ENCODE results near the gene VTI1A. TPM values are rescaled to one million over a fixed set of nuclear protein-coding genes. Genes with fewer than 3 reads are reported as not detected.
"Not testable (repeated sequence)": the region's sequence is repeated elsewhere in the genome, so short reads cannot be mapped to it uniquely, and the experiment has no call there.

VTI1A gene
- polyA plus RNA-seq, 1 donor, result 14.1 TPM

DNA sequence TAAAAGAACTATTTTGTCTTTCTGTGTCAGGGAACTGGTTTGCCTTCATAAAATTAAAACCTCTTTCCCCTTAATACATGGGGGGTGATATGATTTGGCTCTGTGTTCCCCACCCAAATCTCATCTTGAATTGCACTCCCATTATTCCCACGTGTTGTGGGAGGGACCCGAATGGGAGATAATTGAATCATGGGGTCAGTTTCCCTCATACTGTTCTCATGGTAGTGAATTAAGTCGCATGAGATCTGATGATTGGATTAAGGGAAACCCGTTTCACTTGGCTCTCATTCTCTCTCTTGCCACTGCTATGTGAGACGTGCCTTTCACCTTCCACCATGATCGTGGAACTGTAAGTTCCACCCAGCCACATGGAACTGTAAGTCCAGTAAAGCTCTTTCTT lies 142.1 kb downstream of the VTI1A start:
- DNase-seq, result no peak

GRCh38 chr10:112590786-112591185 lies 143.8 kb downstream of the VTI1A start:
- not testable (repeated sequence) for DNase-seq

DNA sequence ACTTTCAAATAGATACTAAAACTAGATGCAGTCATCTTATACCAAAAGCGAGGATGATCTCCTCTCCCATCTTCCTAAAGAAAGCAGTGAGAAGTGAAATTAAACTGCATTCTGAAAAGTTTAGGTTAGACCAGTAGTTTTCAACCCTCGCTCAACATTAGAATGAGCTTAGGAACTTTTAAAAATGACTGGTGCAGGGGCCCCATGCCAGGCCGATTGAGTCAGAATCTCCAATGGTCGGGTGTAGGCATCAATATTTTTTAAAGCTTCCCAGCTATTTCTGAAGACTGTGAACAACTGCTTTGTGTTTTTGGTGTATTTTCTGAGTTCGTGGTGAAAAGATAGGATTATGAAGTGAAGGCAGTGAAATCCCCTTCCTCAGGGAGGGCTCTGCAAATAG lies 146.0 kb downstream of the VTI1A start:
- no peak for DNase-seq

- no peak for DNase-seq
These were observed 154.4 kb downstream of the VTI1A start for GRCh38 chr10:112601214-112602090.

DNA sequence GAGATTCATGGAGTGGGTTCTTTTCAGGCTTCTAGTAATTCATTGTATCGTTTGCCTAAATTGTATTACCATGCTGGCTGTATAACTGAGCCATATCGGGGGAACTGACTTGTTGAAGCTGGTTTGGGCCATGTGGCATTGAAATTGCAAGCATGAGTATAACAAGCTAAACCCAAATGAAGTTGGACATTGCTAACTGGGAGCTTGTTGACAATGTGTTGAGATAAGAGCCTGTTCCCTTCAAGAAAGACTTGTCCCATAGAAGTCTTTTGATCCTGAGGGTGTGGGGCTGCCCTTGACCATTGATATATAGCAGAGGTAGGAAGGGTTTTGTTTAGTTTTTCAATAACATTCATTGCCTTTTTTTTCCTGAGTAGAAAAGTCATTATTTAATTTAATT lies 156.0 kb downstream of the VTI1A start:
- no peak for DNase-seq

DNA sequence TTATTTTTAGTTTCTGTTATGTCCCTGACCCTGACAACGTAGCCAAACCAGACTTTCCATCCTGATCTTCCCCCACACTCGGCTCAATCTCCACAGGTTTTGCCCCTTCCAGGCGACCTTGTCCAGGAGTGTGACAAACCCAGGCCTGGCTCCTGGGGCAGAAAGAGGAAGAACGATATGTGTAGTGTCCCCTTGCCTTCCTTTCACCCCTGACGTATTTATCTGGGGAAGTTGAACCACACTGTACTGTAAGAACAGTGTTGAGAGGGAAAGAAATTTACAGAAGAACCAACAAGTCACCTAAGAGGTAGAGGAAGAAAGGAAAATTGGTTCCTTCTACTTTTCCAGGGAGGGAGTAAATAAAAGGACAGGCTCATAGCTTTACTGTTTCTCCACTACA lies 158.0 kb downstream of the VTI1A start:
- no peak for DNase-seq

- DNase-seq, result no peak
These were observed 160.5 kb downstream of the VTI1A start for GRCh38 chr10:112607506-112607905.

- DNase-seq, result no peak
These were observed 166.6 kb downstream of the VTI1A start for GRCh38 chr10:112613620-112614019.

DNA sequence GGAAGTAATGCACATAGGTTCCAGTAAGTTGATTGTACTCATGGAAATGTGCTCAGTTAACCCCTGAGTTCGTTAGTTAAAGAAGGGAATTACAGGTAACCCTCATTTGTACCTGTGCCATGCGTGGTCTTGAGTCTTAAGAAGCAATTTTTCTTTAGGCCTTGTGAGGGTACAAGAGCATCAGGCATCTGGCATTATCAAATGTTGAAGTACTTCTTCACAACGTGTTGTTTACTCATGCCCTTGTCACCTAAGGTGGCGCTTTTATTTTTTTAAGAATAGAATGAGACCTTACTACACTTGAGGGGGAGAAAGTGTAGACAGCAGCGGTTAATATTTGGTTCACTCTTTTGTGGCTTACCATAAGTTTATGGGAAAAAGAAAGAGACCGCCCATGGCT lies 167.1 kb downstream of the VTI1A start:
- DNase-seq, result no peak

DNA sequence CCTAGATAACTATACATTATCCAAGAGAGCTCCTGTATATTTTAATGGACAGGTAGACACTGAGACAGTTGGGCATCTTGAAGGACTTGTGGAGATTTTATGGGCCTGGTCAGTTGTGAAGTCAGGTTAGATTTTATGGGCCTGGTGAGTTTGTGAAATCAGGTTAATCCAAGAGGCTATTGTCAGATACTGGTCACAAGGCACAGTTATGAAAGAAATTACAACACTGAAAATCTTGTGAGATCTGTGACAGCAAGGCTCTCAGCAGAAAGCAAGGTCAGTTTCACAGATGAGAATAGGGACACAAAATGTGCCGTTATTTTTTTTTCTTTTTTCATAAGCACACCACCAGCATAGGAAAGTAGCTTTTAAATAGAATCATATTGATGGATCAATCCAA lies 167.6 kb downstream of the VTI1A start:
- no peak for DNase-seq

DNA sequence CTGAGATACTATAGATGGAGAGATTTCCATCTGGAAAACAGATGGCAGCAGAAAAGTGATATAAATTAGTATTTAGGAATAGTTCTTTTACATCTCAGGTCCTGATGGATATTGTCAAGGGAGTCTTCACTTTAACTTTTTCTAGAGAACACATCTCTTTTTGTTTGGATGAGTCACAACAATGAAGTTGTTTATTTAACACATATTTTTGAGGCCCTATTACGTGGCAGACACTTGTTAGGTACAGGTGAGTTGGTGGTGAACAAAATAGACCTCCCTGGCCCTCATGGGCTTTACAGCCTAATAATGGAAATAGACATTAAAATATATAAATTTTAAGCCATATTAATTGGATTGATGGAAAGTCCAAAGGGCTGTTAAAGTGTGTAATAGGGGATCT lies 168.3 kb downstream of the VTI1A start:
- DNase-seq, result no peak

- no peak for DNase-seq
These were observed 169.6 kb downstream of the VTI1A start for GRCh38 chr10:112616647-112617046.

- no peak for DNase-seq
These were observed 171.8 kb downstream of the VTI1A start for GRCh38 chr10:112618814-112619213.

- DNase-seq, result no peak
These were observed 172.5 kb downstream of the VTI1A start for GRCh38 chr10:112619556-112619955.

- no peak for DNase-seq
These were observed 175.8 kb downstream of the VTI1A start for GRCh38 chr10:112622786-112623185.

- DNase-seq, result no peak
These were observed 177.6 kb downstream of the VTI1A start for GRCh38 chr10:112624546-112625048.

DNA sequence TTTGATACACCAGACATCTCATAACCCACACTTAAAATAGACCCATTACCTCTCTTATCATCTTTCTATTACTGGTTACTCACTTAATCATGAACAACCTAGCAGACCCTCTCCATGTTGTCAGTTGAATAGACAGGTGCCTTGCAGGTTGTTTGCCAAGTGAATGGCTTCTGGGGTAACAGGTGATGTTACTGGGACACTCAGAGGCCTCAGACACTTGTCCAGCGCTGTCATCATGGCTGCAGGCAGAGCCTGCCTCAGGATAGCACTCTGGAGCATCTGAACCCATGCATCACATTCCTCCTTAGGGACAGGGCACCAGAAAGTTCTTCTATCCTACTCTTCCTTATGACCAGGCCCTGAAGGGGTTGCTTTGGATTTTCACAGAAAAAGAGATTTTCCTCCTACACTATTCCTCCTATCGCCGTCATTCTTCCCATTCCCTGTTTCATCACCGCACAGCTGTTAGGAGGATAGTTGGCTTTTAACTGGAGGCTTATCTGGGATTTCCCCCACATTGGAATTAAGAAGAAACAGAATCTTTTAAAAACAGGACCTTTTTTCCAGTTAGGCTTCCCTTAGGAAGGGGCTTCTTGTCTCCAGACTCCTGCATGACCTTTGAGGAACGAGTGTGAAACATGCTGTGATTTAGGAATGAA lies 182.1 kb downstream of the VTI1A start:
- no peak for DNase-seq

DNA sequence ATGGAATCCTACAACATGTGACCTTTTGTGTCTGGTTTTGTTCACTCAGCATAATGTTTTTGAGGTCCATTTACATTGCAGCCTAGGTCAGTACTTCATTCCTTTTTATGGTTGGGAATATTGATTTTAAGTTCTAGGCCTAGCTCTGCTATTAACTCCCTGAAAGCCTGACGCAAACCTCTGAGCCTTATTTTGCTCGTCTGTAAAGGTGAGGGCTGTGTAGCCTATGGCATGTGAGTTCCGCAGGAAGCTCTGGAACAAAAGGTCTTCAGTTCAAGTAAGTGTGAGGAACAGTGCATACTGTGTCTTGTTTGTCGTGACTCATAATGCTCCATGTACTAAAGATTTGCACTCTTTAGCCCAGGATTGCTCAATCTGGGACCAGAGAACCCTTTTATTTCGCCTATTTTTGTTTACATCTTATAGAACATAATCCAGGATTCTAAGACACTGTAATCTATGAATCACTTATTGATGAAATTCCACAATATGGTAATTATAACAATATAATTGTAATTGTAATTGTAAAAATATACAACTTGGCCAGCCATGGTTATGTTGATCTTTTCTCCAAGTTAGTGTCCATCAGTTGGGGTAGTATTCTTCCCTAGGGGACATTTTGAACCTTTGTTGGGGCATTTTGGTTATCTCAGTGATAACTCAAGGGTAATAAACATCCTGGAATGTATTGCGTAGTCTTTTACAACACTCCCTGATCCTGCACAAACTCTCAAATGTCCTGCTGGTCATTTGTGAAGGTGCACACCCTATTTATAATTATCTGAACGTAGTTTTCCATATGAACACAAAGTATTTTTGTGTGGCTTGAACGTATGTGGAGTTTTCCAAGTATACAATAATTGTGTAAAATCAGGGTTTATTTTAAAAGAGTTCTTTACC lies 184.7 kb downstream of the VTI1A start:
- DNase-seq, result no peak

DNA sequence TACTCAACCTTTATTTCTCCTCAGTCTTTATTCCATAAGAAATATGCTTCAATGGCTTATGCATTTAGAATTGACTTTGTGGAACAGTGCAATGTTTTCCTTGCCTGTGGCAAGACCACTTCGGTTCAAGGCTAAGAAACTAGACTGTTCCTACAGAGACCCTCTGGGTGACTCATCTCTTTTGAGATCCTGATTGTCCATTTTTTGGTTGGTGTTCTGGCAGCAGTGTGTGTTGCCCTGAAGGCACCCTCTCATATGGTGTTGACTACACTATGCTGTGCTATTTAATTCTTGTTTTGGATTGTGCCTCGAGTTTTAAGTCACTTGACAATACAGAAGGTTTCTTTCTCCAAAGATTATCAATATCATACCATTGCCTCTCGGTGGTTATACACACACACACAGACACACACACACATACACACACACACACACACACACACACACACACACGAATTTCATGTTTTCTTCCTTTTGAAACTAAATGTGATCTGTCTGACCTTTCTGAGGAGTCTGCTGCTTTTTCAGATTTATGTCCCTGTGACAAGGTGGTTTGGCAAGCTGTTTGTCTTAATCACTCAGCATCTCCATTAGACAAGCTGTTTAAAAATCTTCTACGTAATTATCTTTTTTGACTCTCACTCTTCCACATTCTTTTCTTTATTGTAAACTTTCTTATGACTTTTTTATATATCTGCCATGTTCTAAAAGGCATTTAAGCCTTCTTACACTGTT lies 187.2 kb downstream of the VTI1A start:
- DNase-seq, result no peak

GRCh38 chr10:112637901-112638300 lies 190.9 kb downstream of the VTI1A start:
- no peak for DNase-seq

DNA sequence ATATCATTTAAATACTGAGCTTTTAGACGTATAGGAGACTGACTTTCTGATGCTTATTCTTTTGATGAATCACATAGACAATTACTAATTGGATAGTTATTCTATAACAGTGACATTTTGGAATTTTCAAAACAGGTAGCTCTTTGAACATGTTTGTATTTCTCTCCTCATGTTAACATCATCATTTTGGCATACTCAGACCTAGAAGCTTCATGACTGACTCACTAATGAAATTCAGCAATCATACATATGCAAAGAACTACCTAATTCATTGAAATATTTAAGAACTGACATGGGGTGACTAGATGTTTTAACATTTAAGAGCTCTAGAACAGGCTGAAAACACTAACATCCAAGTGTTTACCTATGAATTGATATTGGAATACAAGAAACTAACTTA lies 192.3 kb downstream of the VTI1A start:
- DNase-seq, result no peak

DNA sequence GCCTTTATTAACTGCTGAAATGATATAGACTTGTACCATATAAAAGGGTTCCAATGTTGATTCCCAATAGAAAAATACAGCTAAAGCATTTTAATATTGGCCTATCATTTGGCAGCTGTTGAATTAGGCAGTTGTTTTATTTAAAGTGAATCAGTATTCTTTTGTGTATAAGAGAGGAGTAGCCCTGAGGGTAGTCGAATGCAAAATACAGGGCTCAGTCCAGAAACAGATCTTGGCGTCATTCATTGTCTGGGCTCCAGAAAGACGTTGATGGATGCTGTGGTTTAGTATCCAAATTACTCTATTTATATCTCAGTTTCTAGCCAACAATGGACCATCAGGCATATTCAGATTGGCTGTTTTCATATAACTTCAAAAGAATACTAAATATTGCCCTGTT lies 193.6 kb downstream of the VTI1A start:
- DNase-seq, result no peak

Measured in hindlimb muscle (tissue), 1 donor.